Mesothelial cell of epicardium (in vitro differentiated cells): ENCODE data around the gene MAML2. TPM values are rescaled to one million over a fixed set of nuclear protein-coding genes. Genes with fewer than 3 reads are reported as not detected.

Source experiments
- DNase-seq, 2 experiments: peaks; one replicate each; pipeline ENCODE4 v3.0.0; 2021; ENCODE audit warnings: low spot score in 2 of 2; ENCODE audit not compliant: unreplicated experiment in 2 of 2
- H3K27ac Mint-ChIP-seq: 2 replicates; pipeline ENCODE4 v1.8.0; 2021; ENCODE audit warnings: mixed read lengths
- H3K27me3 Mint-ChIP-seq: 2 replicates; pipeline ENCODE4 v1.8.0; 2021; ENCODE audit warnings: low read depth, mixed read lengths
- H3K36me3 Mint-ChIP-seq: 2 replicates; pipeline ENCODE4 v1.8.0; 2021; ENCODE audit warnings: mixed read lengths
- H3K4me1 Mint-ChIP-seq: 2 replicates; pipeline ENCODE4 v1.8.0; 2021; ENCODE audit warnings: mixed read lengths
- H3K4me3 Mint-ChIP-seq: 2 replicates; pipeline ENCODE4 v1.8.0; 2021; ENCODE audit warnings: mild to moderate bottlenecking, moderate library complexity, mixed read lengths
- H3K9me3 Mint-ChIP-seq: 2 replicates; pipeline ENCODE4 v1.8.0; 2021; ENCODE audit warnings: mixed read lengths
- CTCF ChIP-seq: fragments of 200-600 bp; sonication (generic); IDR thresholded peaks from one replicate; pipeline ENCODE4 v1.5.0; 2021; ENCODE audit warnings: antibody characterized with exemption; ENCODE audit not compliant: unreplicated experiment
- total RNA-seq: library from RNA; stranded (reverse); gene quantifications from 3 replicates; pipeline ENCODE4 v1.2.1, GENCODE V29; 2021

The MAML2 gene
- total RNA-seq, 1 donor from 2014 or later: 38.3 TPM

- Mint-ChIP-seq H3K27ac (no peak overlapping the region), H3K27me3 (no peaks in the 10 kb centered on the region), H3K4me1 (peaks cover 10% of the 10 kb centered on the region), H3K4me3 (no peak overlapping the region), H3K9me3 (peaks cover 12% of the 10 kb centered on the region), H3K36me3 (no peaks in the 10 kb centered on the region)
- no peak for TF ChIP-seq CTCF
- DNase-seq: no peak
Observed at GRCh38 chr11:95968585-95968984, 374.4 kb downstream of the MAML2 start.

GRCh38 chr11:95964281-95964680, 378.7 kb downstream of the MAML2 start:
- no peak for TF ChIP-seq CTCF
- H3K36me3 Mint-ChIP-seq: no peaks in the 10 kb centered on the region
- H3K9me3 Mint-ChIP-seq: peaks cover 14% of the 10 kb centered on the region
- H3K27ac Mint-ChIP-seq: peak overlapping the region; percentile 72
- no peaks in the 10 kb centered on the region for H3K27me3 Mint-ChIP-seq
- no peak for DNase-seq
- no peak overlapping the region for H3K4me3 Mint-ChIP-seq
- H3K4me1 Mint-ChIP-seq: peaks cover 12% of the 10 kb centered on the region

GRCh38 chr11:95961758-95962157, 381.2 kb downstream of the MAML2 start:
- Mint-ChIP-seq H3K4me3 (no peak overlapping the region), H3K27ac (no peak overlapping the region), H3K9me3 (peaks cover 8% of the 10 kb centered on the region), H3K36me3 (no peaks in the 10 kb centered on the region), H3K4me1 (peaks cover 12% of the 10 kb centered on the region), H3K27me3 (no peaks in the 10 kb centered on the region)
- TF ChIP-seq CTCF: no peak
- no peak for DNase-seq

- no peaks in the 10 kb centered on the region for H3K4me1 Mint-ChIP-seq
- no peak overlapping the region for H3K4me3 Mint-ChIP-seq
- H3K27me3 Mint-ChIP-seq: no peaks in the 10 kb centered on the region
- peaks cover 33% of the 10 kb centered on the region for H3K9me3 Mint-ChIP-seq
- no peak overlapping the region for H3K27ac Mint-ChIP-seq
- H3K36me3 Mint-ChIP-seq: peaks cover 17% of the 10 kb centered on the region
- TF ChIP-seq CTCF: no peak
- no peak for DNase-seq
Observed at GRCh38 chr11:95950905-95951304, 392.1 kb downstream of the MAML2 start.

GRCh38 chr11:95948637-95949036, 394.4 kb downstream of the MAML2 start:
- Mint-ChIP-seq H3K9me3 (peaks cover 49% of the 10 kb centered on the region), H3K4me1 (no peaks in the 10 kb centered on the region), H3K36me3 (peaks cover 31% of the 10 kb centered on the region), H3K4me3 (no peak overlapping the region), H3K27ac (no peak overlapping the region), H3K27me3 (no peaks in the 10 kb centered on the region)
- no peak for TF ChIP-seq CTCF
- no peak for DNase-seq

GRCh38 chr11:95944623-95945022, 398.4 kb downstream of the MAML2 start:
- Mint-ChIP-seq H3K27me3 (no peaks in the 10 kb centered on the region), H3K27ac (no peak overlapping the region), H3K4me1 (no peaks in the 10 kb centered on the region), H3K4me3 (no peak overlapping the region), H3K9me3 (peaks cover 50% of the 10 kb centered on the region), H3K36me3 (peaks cover 31% of the 10 kb centered on the region)
- no peak for DNase-seq
- TF ChIP-seq CTCF: no peak
